C4-2B (cell line): ENCODE results near the gene CCDC112.

Source experiments
- CTCF ChIP-seq: fragments of 450-650 bp; conservative IDR thresholded peaks from 2 replicates; pipeline ENCODE4 v1.5.1; 2017; ENCODE audit warnings: mild to moderate bottlenecking
- ZFX ChIP-seq: fragments of 450-650 bp; IDR thresholded peaks from 2 replicates; pipeline ENCODE4 v1.6.1; 2017

GRCh38 chr5:115321309-115321708, 24.9 kb upstream of the CCDC112 start:
- TF ChIP-seq CTCF (no peak), ZFX (no peak)
